SK-N-SH (cell line): ENCODE data around the gene TTN. TPM values are rescaled to one million over a fixed set of nuclear protein-coding genes. Genes with fewer than 3 reads are reported as not detected.

Source experiments
- CTCF ChIA-PET: fragments of 300-600, 350-600 bp; formaldehyde crosslinking; extraction: SDS; loops from one replicate; lab custom pipeline; 2021; lab: Yijun Ruan, JAX
- POLR2A ChIA-PET: fragments of 350-600 bp; sonication (Branson Sonifier 250); formaldehyde crosslinking; extraction: SDS; loops from one replicate; lab custom pipeline; 2020; ENCODE audit warnings: antibody characterized with exemption, inconsistent platforms; lab: Yijun Ruan, JAX
- DNase-seq: peaks from one replicate; pipeline ENCODE4 v3.0.0; 2012
- H2AFZ ChIP-seq: fragments of 200-600 bp; sonication (generic); 2 replicates; pipeline ENCODE4 v1.8.1; 2016; ENCODE audit warnings: antibody characterized with exemption, mild to moderate bottlenecking, low read depth
- H3F3A ChIP-seq: fragments of 200-600 bp; sonication (generic); replicated peaks from 2 replicates; pipeline ENCODE3; 2016; ENCODE audit warnings: antibody characterized with exemption, mild to moderate bottlenecking; ENCODE audit not compliant: insufficient read depth
- H3K27ac ChIP-seq, 2 experiments: fragments of 200-500 bp in 1 of 2; fragments of 200-600 bp in 1 of 2; sonication (Bioruptor generic) in 1 of 2; sonication (generic), shearing (Covaris generic) in 1 of 2; 2 replicates each; pipeline versions ENCODE4 v1.5.1 to v1.6.1; 2014 to 2016; ENCODE audit warnings: low read depth in 2 of 2, inconsistent platforms in 1 of 2, low read length in 1 of 2, mild to moderate bottlenecking in 1 of 2, mixed read lengths in 1 of 2
- H3K27me3 ChIP-seq: fragments of 200-600 bp; sonication (generic), shearing (Covaris generic); 2 replicates; pipeline ENCODE4 v1.6.1; 2016; ENCODE audit warnings: mixed run types; ENCODE audit not compliant: insufficient read depth
- H3K36me3 ChIP-seq, 2 experiments: fragments of 200-500 bp in 1 of 2; fragments of 200-600 bp in 1 of 2; sonication (Bioruptor generic) in 1 of 2; sonication (generic) in 1 of 2; replicated peaks in 1 of 2; 2 replicates each; pipeline versions ENCODE3 to v1.5.1; 2014 to 2016; ENCODE audit warnings: low read length in 1 of 2, mild to moderate bottlenecking in 1 of 2; ENCODE audit not compliant: insufficient read depth in 2 of 2, control insufficient read depth in 1 of 2
- H3K4me1 ChIP-seq, 2 experiments: fragments of 200-500 bp in 1 of 2; fragments of 200-600 bp in 1 of 2; sonication (Bioruptor generic) in 1 of 2; sonication (generic), shearing (Covaris generic) in 1 of 2; 2 replicates each; pipeline versions ENCODE4 v1.5.1 to v1.6.1; 2014 to 2016; ENCODE audit warnings: low read depth in 1 of 2, low read length in 1 of 2, mixed run types in 1 of 2; ENCODE audit not compliant: insufficient read depth in 2 of 2, control insufficient read depth in 1 of 2
- H3K4me2 ChIP-seq: fragments of 200-600 bp; sonication (generic), shearing (Covaris generic); 2 replicates; pipeline ENCODE4 v1.6.1; 2017; ENCODE audit warnings: mixed run types
- H3K4me3 ChIP-seq, 2 experiments: fragments of 200-500 bp in 1 of 2; fragments of 200-600 bp in 1 of 2; sonication (Bioruptor generic) in 1 of 2; sonication (generic), shearing (Covaris generic) in 1 of 2; 2 replicates each; pipeline versions ENCODE4 v1.5.1 to v1.8.1; 2014 to 2016; ENCODE audit warnings: low read depth in 2 of 2, inconsistent platforms in 1 of 2, low read length in 1 of 2, mild to moderate bottlenecking in 1 of 2, mixed read lengths in 1 of 2, moderate library complexity in 1 of 2
- H3K79me2 ChIP-seq: fragments of 200-600 bp; sonication (generic); 2 replicates; pipeline ENCODE4 v1.8.1; 2017; ENCODE audit warnings: mild to moderate bottlenecking; ENCODE audit not compliant: insufficient read depth
- H3K9ac ChIP-seq: fragments of 200-600 bp; sonication (generic); 2 replicates; pipeline ENCODE4 v1.6.1; 2017; ENCODE audit warnings: mixed run types
- H3K9me2 ChIP-seq: fragments of 200-600 bp; sonication (generic); 2 replicates; pipeline ENCODE4 v1.6.1; 2017; ENCODE audit warnings: mixed run types
- H3K9me3 ChIP-seq: fragments of 200-600 bp; sonication (generic); 2 replicates; pipeline ENCODE4 v1.6.1; 2017; ENCODE audit warnings: mixed run types, mild to moderate bottlenecking, moderate library complexity
- H4K20me1 ChIP-seq: fragments of 200-600 bp; sonication (generic); 2 replicates; pipeline ENCODE4 v1.6.1; 2017; ENCODE audit warnings: mild to moderate bottlenecking, mixed run types; ENCODE audit not compliant: insufficient read depth
- FOXJ3 ChIP-seq: sonication (generic); formaldehyde crosslinking; IDR thresholded peaks from 2 replicates; pipeline ENCODE4 v1.5.1; 2020; ENCODE audit warnings: mild to moderate bottlenecking, missing genetic modification reagents
- FOXM1 ChIP-seq: IDR thresholded peaks from 2 replicates; pipeline ENCODE4 v1.4.0; 2012; ENCODE audit warnings: low read depth, mild to moderate bottlenecking
- GABPA ChIP-seq: IDR thresholded peaks from 2 replicates; pipeline ENCODE4 v1.4.0; 2012; ENCODE audit warnings: low read depth, mild to moderate bottlenecking
- JUND ChIP-seq: IDR thresholded peaks from 2 replicates; pipeline ENCODE4 v1.4.0; 2012
- MAX ChIP-seq: IDR thresholded peaks from 2 replicates; pipeline ENCODE4 v1.4.0; 2012; ENCODE audit warnings: low read depth
- MEF2A ChIP-seq: IDR thresholded peaks from 2 replicates; pipeline ENCODE4 v1.4.0; 2012; ENCODE audit warnings: low read depth, borderline replicate concordance
- PBX3 ChIP-seq: IDR thresholded peaks from 2 replicates; pipeline ENCODE4; 2012
- POLR2AphosphoS5 ChIP-seq: IDR thresholded peaks from 2 replicates; pipeline ENCODE4 v1.6.1; 2012; ENCODE audit warnings: low read depth, low read length
- SIN3A ChIP-seq: IDR thresholded peaks from 2 replicates; pipeline ENCODE4 v1.6.1; 2012; ENCODE audit warnings: low read depth, mild to moderate bottlenecking, low read length, moderate library complexity, borderline replicate concordance
- ZBTB33 ChIP-seq: IDR thresholded peaks from 2 replicates; pipeline ENCODE4 v1.4.0; 2012; ENCODE audit warnings: low read depth, borderline replicate concordance
- WGBS: methylation state at CpG from one replicate; pipeline ENCODE4 v1.1.6; 2017; ENCODE audit warnings: low lambda C conversion rate; 5-methylcytosine and 5-hydroxymethylcytosine counted together
- polyA plus RNA-seq, 3 experiments: library from polyadenylated mRNA; depleted of rRNA; stranded (reverse); fragments of >200 nt; gene quantifications; 2 replicates each; pipeline ENCODE4 v1.2.3, GENCODE V29; 2012

Gene TTN
- polyA plus RNA-seq, 1 of the 3 experiments (the other 2 are of a cell fraction): 0.08 TPM

- Histone ChIP-seq H3K9ac (0 out of 2 replicates have a peak overlapping the region, but pooled peaks have one; percentile 10), H3K9me3 (no peaks in the 10 kb centered on the region), H3K36me3 (no peaks in the 10 kb centered on the region), H4K20me1 (no peaks in the 10 kb centered on the region), H3F3A (no peaks in the 10 kb centered on the region), H2AFZ (no peak overlapping the region), H3K27me3 (no peaks in the 10 kb centered on the region), H3K4me2 (no peak overlapping the region), H3K27ac (no peak overlapping the region), H3K9me2 (no peaks in the 10 kb centered on the region), H3K4me3 (no peak overlapping the region), H3K4me1 (no peaks in the 10 kb centered on the region), H3K79me2 (no peaks in the 10 kb centered on the region)
- no peak for TF ChIP-seq JUND
- TF ChIP-seq FOXJ3 (CRISPR knock-in tag): no peak
- no peak for TF ChIP-seq POLR2AphosphoS5
- TF ChIP-seq MAX: no peak
- no peak for TF ChIP-seq SIN3A
- no peak for TF ChIP-seq ZBTB33
- no peak for TF ChIP-seq FOXM1
- ChIA-PET CTCF (interaction anchor here (0.6 to 3.6 kb wide), 2 partner anchors 11 to 12 kb away, joined by 3 to 18 read pairs; no protein-coding TSS in a partner anchor), POLR2A (no interaction called here)
- no peak for DNase-seq
- 54% methylated on average over 1 of the region's 1 CpG for WGBS
Observed at GRCh38 chr2:178689808-178690207, 117.4 kb downstream of the TTN start.

GRCh38 chr2:178683877-178684276, 123.3 kb downstream of the TTN start:
- CTCF ChIA-PET: interaction anchor here (2.6 kb wide), 1 partner anchor 17 kb away, joined by 8 read pairs; no protein-coding TSS in a partner anchor
- H3K9me3 ChIP-seq: no peaks in the 10 kb centered on the region

More at GRCh38 chr2:178683877-178684276, 123.3 kb downstream of the TTN start:
- WGBS: 24% methylated on average over 1 of the region's 1 CpG
- Histone ChIP-seq H3K9ac (no peak overlapping the region), H3K4me2 (no peak overlapping the region), H3K36me3 (no peaks in the 10 kb centered on the region), H3K79me2 (no peaks in the 10 kb centered on the region), H2AFZ (no peak overlapping the region), H3K4me3 (no peak overlapping the region), H4K20me1 (no peaks in the 10 kb centered on the region), H3F3A (no peaks in the 10 kb centered on the region), H3K27me3 (no peaks in the 10 kb centered on the region), H3K27ac (no peak overlapping the region), H3K9me2 (no peaks in the 10 kb centered on the region), H3K4me1 (no peaks in the 10 kb centered on the region)
- DNase-seq: no peak
- POLR2A ChIA-PET: no interaction called here
- no peak for TF ChIP-seq PBX3
- TF ChIP-seq GABPA: no peak
- no peak for TF ChIP-seq MEF2A
